GM23248 (cell line): Measurements from ENCODE around the gene GPR42. TPM values are rescaled to one million over a fixed set of nuclear protein-coding genes. Genes with fewer than 3 reads are reported as not detected.

Experiments
- DNase-seq: peaks from one replicate; pipeline ENCODE4 v3.0.0-alpha.2; 2015
- H2AFZ ChIP-seq: fragments of 200-600 bp; sonication (generic); 2 replicates; pipeline ENCODE4 v1.6.1; 2016; ENCODE audit warnings: antibody characterized with exemption
- H3F3A ChIP-seq: fragments of 200-600 bp; sonication (generic); 2 replicates; pipeline ENCODE4 v1.6.1; 2016; ENCODE audit warnings: mild to moderate bottlenecking, antibody characterized with exemption, mixed run types; ENCODE audit not compliant: insufficient read depth
- H3K27ac ChIP-seq: fragments of 200-600 bp; sonication (generic); 2 replicates; pipeline ENCODE4 v1.5.1; 2016; ENCODE audit warnings: mild to moderate bottlenecking
- H3K27me3 ChIP-seq: fragments of 200-600 bp; sonication (generic); replicated peaks from 2 replicates; pipeline ENCODE4 v1.6.1; 2016; ENCODE audit warnings: mild to moderate bottlenecking; ENCODE audit not compliant: insufficient read depth
- H3K36me3 ChIP-seq: fragments of 200-600 bp; sonication (generic); 2 replicates; pipeline ENCODE4 v1.6.1; 2016; ENCODE audit warnings: low read depth, mild to moderate bottlenecking
- H3K4me1 ChIP-seq: fragments of 200-600 bp; sonication (generic); 2 replicates; pipeline ENCODE4 v1.6.1; 2016; ENCODE audit warnings: mild to moderate bottlenecking; ENCODE audit not compliant: insufficient read depth
- H3K4me2 ChIP-seq: fragments of 200-600 bp; sonication (generic); one replicate; pipeline ENCODE4 v1.6.1; 2016; ENCODE audit warnings: mild to moderate bottlenecking; ENCODE audit not compliant: unreplicated experiment
- H3K4me3 ChIP-seq: fragments of 200-600 bp; sonication (generic); 2 replicates; pipeline ENCODE4 v1.5.1; 2016; ENCODE audit warnings: mild to moderate bottlenecking
- H3K79me2 ChIP-seq: fragments of 200-600 bp; sonication (generic); 2 replicates; pipeline ENCODE4 v1.6.1; 2016; ENCODE audit warnings: mild to moderate bottlenecking; ENCODE audit not compliant: insufficient read depth
- H3K9ac ChIP-seq: fragments of 200-600 bp; sonication (generic); 2 replicates; pipeline ENCODE4 v1.6.1; 2016; ENCODE audit warnings: mild to moderate bottlenecking
- H3K9me2 ChIP-seq: fragments of 200-600 bp; sonication (generic); 2 replicates; pipeline ENCODE4 v1.6.1; 2016; ENCODE audit warnings: mixed run types, mild to moderate bottlenecking, moderate library complexity; ENCODE audit not compliant: insufficient read depth
- H3K9me3 ChIP-seq: fragments of 200-600 bp; sonication (generic); one replicate; pipeline ENCODE4 v1.6.1; 2017; ENCODE audit warnings: low read depth
- H4K20me1 ChIP-seq: fragments of 200-600 bp; sonication (generic); 2 replicates; pipeline ENCODE4 v1.6.0; 2016; ENCODE audit not compliant: insufficient read depth
- EZH2 ChIP-seq: fragments of 200-600 bp; sonication (generic); IDR thresholded peaks from 2 replicates; pipeline ENCODE4 v1.6.1; 2018; ENCODE audit warnings: antibody characterized with exemption, mild to moderate bottlenecking; ENCODE audit not compliant: insufficient read depth, poor library complexity, severe bottlenecking
- EZH2phosphoT487 ChIP-seq: fragments of 200-600 bp; sonication (generic); IDR thresholded peaks from 2 replicates; pipeline ENCODE4 v1.6.1; 2018; ENCODE audit warnings: antibody characterized with exemption, moderate library complexity, mild to moderate bottlenecking, low read depth; ENCODE audit not compliant: insufficient read depth
- WGBS, 2 experiments: methylation state at CpG; one replicate each; pipeline ENCODE4 v1.1.6; 2015 to 2017; ENCODE audit warnings: low lambda C conversion rate in 2 of 2, low coverage in 1 of 2; ENCODE audit errors: missing lambda C conversion rate in 2 of 2; 5-methylcytosine and 5-hydroxymethylcytosine counted together
- in situ Hi-C: fragments of 300-500 bp; cut with MboI; formaldehyde crosslinking; loops from 2 replicates; pipeline ENCODE4 v1.15.0; 2020
- polyA plus RNA-seq: library from polyadenylated mRNA; unstranded; fragments of >200 nt; fragmentation: Nextera tagmentation; extraction: Ambion mirVana; gene quantifications from 2 replicates; pipeline ENCODE4 v1.2.1, GENCODE V29; 2016
- total RNA-seq: library from RNA; depleted of rRNA; stranded (reverse); fragments of >200 nt; shearing (Covaris generic); gene quantifications from 2 replicates; pipeline ENCODE4 v1.2.3, GENCODE V29; 2014

Gene GPR42
- total and polyA plus RNA-seq, 2 experiments from 2014 or later: not detected

- 51 to 53% methylated on average over 6 of the region's 6 CpGs for WGBS, 2 experiments
- Histone ChIP-seq H2AFZ (no peak overlapping the region), H3K27ac (no peak overlapping the region), H3K9me2 (no peaks in the 10 kb centered on the region), H3K4me2 (no peak overlapping the region), H3K4me1 (no peaks in the 10 kb centered on the region), H3F3A (no peaks in the 10 kb centered on the region), H3K36me3 (no peaks in the 10 kb centered on the region), H3K9ac (no peak overlapping the region), H4K20me1 (no peaks in the 10 kb centered on the region), H3K9me3 (no peaks in the 10 kb centered on the region), H3K79me2 (no peaks in the 10 kb centered on the region), H3K27me3 (peaks cover 4% of the 10 kb centered on the region), H3K4me3 (no peak overlapping the region)
- in situ Hi-C loops: no loop called here
- no peak for TF ChIP-seq EZH2
- TF ChIP-seq EZH2phosphoT487: no peak
- DNase-seq: no peak
Measured at GRCh38 chr19:35388277-35389054, 17.6 kb downstream of the GPR42 start.

- TF ChIP-seq EZH2phosphoT487 (no peak), EZH2 (no peak)
- H4K20me1 ChIP-seq: no peaks in the 10 kb centered on the region
- H3K27me3 ChIP-seq: peaks cover 12% of the 10 kb centered on the region
- in situ Hi-C loops: no loop called here
- no peaks in the 10 kb centered on the region for H3K9me2 ChIP-seq
- no peaks in the 10 kb centered on the region for H3K79me2 ChIP-seq
- no peak overlapping the region for H3K9ac ChIP-seq
- no peak overlapping the region for H3K4me3 ChIP-seq
- no peak for DNase-seq
- H3F3A ChIP-seq: no peaks in the 10 kb centered on the region
- WGBS, 2 experiments: 34 to 35% methylated on average over 6 of the region's 6 CpGs
- H3K36me3 ChIP-seq: no peaks in the 10 kb centered on the region
- H3K27ac ChIP-seq: no peak overlapping the region
- no peaks in the 10 kb centered on the region for H3K9me3 ChIP-seq
- no peak overlapping the region for H2AFZ ChIP-seq
- H3K4me2 ChIP-seq: no peak overlapping the region
- no peaks in the 10 kb centered on the region for H3K4me1 ChIP-seq
Measured at GRCh38 chr19:35389192-35389861, 18.5 kb downstream of the GPR42 start.

DNA sequence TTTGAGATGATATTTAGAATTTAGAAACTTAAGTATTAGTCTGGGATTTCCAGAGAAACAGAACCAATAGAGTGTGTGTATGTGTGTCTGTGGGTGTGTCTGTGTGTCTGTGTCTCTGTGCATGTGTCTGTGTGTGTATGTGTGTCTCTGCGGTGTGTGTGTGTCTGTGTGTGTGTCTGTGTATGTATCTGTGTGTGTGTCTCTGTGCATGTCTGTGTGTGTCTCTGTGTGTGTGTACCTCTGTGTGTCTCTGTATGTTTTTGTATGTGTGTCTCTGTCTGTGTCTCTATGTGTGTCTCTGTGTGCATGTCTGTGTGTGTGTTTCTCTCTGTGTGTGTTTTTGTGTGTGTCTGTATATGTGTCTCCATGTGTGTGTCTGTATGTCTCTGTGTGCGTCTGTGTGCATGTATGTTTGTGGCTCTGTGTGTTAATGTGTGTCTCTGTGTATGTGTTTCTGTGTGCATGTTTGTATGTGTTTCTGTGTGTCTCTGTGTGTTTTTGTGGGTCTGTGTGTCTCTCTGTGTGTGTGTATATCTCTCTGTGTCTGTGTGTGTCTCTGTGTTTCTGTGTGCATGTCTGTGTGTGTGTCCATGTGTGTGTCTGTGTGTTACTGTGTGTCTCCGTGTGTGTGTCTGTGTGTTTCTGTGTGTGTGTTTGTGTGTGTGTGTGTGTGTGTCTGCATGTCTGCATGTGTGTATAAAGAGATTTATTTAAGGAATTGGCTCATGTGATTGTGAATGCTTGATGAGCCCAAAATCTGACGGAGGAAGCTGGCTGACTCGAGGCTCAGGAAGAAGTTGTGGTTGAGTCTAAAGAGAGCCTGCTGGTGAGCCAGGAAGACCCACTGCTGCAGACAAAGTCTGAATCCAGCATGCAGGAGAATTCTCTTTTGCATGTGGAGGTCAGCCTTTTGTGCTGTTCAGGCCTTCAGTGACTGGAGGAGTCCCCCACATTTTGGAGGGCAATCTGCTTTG lies 22.2 kb downstream of the GPR42 start:
- Histone ChIP-seq H3K9me2 (no peaks in the 10 kb centered on the region), H3K9me3 (no peaks in the 10 kb centered on the region), H3K4me3 (no peak overlapping the region), H3F3A (no peaks in the 10 kb centered on the region), H3K4me2 (no peak overlapping the region), H3K79me2 (no peaks in the 10 kb centered on the region), H3K4me1 (no peaks in the 10 kb centered on the region), H3K27me3 (peaks cover 13% of the 10 kb centered on the region), H2AFZ (no peak overlapping the region), H3K36me3 (no peaks in the 10 kb centered on the region), H4K20me1 (no peaks in the 10 kb centered on the region), H3K27ac (no peak overlapping the region), H3K9ac (no peak overlapping the region)
- in situ Hi-C loops: no loop called here
- TF ChIP-seq EZH2phosphoT487 (no peak), EZH2 (no peak)
- 45 to 48% methylated on average over 5 of the region's 5 CpGs for WGBS, 2 experiments
- DNase-seq: no peak
